OCI-M1 (cell line): Measurements from ENCODE around the gene FAM20A.
"Not testable (repeated sequence)": the region's sequence is repeated elsewhere in the genome, so short reads cannot be mapped to it uniquely, and the experiment has no call there.

Experiments
- DNase-seq: peaks from one replicate; lab custom pipeline; 2025; lab: John Stamatoyannopoulos, UW

The FAM20A gene

DNA sequence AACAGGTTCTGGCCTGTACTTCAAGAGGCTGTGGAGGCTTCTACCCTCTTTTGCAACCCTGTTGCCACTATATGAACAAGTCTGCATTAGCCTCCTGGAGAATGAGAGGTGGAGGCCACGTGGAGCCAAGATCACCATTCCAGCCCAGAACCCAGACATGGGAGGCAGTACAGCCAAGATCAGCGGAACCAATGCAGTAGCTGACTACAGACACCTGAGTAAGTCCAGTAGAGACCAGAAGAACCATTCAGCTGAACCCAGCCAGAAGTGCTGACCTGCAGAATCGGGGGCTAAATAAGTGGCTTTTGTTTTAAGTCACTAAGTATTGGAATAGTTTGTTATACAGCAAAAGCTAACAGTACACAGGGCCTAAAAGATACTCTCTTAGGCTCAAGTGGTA lies 12.1 kb downstream of the FAM20A start:
- DNase-seq = no peak

DNA sequence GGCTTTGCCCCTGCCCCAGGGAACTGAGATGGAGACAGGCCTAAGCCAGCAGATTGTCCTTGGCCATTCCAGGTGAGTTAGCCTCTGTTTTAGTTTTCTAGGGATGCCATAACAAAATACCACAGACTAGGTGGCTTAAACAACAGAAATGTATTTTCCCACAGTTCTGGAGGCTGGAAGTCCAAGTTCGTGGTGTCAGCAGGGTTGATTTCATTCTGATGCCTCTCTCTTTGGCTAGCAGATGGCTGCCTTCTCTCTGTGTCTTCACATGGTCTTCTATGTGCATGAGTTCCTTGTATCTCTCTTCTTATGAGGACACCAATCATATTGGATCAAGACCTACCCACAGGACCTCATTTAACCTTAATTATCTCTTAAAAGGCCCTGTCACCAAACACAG lies 12.8 kb downstream of the FAM20A start:
- no peak for DNase-seq

GRCh38 chr17:68587847-68588246 lies 13.3 kb downstream of the FAM20A start:
- no peak for DNase-seq

DNA sequence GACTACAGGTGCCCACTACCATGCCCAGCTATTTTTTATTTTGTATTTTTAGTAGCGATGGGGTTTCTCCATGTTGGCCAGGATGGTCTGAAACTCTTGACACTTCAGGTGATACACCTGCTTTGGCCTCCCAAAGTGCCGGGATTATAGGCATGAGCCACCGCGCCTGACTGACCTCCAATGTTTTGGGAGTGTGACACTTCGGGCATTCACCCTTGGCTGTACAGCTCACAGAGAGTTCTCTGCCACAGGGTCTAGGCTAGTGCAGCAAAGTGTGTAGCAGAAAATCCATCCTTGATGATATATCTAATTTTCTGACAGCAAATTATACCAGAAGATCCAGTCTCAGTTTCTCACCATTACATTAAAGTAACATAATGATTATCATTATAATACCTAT lies 14.1 kb downstream of the FAM20A start:
- no peak for DNase-seq

DNA sequence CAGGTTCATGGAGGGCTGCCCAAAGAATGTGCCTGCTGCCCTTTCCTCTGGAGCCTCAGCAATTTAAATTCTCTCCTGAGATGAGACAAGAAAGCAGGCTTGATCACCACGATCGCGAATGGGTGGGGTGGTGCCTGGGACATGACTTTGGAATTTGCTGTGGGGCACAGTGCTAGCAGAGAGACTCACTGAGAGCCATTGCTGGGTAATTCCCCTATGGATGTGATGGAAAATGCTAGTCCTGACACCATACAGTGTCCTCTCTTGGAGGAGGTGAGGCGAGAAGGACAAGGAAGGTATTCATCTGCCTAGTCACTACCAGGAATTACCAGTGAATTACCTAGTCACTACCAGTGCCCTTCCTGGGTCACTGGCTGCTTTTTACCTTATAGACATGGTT lies 15.5 kb downstream of the FAM20A start:
- no peak for DNase-seq

GRCh38 chr17:68584581-68585303 lies 16.4 kb downstream of the FAM20A start:
- no peak for DNase-seq

- DNase-seq = not testable (repeated sequence)
Measured at GRCh38 chr17:68582867-68583266, 18.3 kb downstream of the FAM20A start.

DNA sequence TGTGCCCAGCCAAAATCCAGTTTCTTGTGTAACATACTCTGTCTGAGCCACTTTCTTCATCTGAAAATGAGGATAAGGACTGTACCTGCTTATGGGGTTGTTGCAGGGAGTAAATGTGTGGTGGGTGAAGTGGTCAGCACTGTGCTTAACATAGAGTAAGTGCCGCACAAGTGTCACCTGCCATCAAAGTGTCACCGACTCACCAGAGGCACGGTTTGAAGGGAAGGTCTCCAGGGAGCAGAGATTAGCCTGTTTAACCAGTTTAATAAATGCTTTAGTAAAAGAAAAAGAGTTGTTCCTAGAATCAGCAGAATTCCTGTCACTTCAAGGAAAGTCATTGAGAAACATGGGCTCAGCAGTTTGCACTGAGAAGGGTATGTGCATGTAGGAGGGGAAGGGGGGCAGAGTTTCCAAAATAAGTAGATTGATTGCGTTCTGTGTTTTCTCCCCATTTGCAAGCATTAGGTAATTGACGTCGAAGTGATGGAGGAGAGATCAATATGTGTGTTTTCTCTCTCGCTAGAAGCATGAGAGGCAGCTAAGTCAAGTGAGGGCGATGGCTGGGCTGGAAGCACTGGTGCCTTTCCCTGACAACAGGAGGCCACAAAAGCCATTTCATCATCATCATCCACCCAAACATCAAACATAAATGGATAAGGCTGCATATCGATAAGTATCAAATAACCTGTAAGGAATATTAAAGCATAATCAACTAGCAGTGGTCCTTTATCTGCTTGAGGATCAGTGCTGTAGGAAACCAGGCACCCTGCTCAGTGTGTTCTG lies 19.1 kb downstream of the FAM20A start:
- DNase-seq = no peak

GRCh38 chr17:68580236-68580770 lies 20.9 kb downstream of the FAM20A start:
- DNase-seq = peak; percentile 30

GRCh38 chr17:68579194-68579927 lies 21.8 kb downstream of the FAM20A start:
- DNase-seq = no peak

- no peak for DNase-seq
Measured at GRCh38 chr17:68578236-68578635, 22.9 kb downstream of the FAM20A start.

DNA sequence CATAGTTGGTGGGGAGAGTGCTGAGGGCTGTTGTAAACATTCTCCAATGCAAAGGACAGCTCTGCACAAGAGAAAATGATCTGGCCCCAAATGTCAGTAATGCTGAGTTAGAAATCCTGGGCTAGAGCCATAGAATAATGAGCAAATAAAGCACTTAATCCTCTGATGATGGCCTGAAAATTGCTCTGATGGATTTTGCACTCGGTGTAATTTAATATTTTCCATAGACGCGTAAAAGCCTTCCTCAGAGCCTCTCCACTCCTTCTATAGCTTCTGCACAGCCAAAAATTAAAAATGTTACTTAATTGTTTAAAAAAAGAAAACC lies 23.7 kb downstream of the FAM20A start:
- DNase-seq = no peak

DNA sequence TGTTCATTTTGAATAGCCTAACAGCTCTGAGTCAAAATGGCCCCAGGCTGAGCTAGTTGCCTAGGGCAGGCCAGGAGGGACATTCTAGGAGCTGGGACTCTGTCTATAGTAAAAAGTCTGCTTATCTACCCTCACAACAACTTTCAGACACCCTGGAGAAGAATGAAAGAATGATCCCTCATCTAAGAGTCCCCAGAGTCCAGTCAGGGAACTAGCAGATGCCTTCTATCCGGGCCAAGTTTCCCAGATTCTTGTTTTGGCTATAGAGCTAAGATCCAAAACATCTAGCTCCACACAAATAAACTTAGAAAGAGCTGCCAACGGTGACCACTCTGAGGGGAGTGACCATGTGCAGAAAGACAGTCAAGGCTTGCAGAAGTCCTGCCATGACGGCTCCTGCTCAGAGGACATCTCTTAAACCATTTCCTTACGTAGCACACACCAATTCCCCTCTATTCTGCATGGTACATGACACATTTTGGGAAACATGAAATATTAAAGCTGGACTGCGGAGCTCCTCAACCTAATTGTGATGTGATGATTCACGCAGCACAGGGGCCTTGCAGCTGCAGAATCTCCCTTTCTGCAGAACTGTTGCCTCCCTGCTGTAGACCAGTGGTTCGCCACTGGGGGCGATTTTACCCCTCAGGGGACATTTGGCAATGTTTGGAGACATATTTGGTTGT lies 24.2 kb downstream of the FAM20A start:
- no peak for DNase-seq

- DNase-seq = no peak
Measured at GRCh38 chr17:68576137-68576536, 25.0 kb downstream of the FAM20A start.

DNA sequence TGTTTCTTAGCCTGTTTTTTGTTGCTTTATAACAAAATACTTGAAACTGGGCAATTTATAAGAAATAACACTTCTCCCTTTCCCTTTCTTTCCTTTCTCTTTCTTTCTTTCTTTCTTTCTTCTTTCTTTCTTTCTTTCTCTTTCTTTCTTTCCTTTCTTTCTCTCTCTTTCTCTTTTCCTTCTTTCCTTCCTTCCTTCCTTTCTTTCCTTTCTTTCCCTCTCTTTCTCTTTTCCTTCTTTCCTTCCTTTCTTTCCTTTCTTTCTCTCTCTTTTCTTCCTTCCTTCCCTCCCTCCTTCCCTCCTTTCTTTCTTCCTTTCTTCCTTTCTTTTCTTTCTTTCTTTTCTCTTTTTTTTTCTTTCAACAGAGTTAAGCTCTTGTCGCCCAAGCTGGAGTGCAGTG lies 27.8 kb downstream of the FAM20A start:
- DNase-seq = no peak

DNA sequence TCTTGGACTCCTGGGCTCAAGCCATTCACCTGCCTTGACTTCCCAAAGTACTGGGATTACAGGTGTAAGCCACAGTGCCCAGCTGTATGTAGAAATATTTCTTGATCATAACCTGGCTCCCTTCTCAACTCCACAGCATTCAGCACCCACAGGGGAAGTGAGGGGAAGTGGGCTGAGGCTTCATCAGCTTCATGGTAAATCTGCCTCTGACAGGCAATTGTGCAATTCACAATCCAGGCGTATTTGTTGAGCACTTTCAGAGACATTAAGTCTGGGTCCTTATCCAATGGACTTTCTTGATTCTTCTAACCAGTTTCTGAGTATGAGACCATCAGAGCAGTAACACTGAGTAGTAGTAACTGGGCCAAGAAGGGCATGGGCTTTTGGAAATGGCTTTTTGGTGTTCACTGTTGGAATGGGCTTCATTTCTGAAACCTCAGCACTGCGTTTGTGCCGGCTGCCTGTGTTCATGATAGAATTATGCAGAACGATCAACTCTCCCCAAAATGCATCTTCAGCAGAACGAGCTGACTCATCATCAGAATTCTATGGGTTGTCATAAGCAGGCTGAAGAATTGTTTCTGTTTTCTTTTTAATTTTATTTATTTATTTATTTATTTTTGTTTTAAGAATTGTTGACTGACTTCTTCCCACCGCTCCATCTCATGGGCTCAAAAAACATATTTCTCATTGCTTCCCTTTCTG lies 28.9 kb downstream of the FAM20A start:
- no peak for DNase-seq

DNA sequence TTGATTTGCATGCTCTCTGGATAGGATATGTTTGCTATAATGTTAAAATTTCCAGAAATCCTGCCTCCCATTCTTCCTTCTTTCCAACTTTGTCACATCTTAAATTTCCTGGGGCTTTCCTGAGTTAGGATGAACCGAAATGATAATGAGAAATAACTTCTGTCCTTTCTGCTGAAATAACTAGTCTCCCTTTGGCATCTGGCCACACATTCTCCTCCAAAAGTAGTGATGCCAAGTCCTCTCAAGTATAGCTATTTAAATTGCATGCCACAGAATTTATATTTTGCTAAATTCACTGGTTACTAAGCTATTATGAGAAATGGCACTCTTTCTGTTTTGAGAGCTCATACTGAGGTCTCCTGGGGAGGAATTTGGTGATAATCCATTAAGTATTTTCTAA lies 30.6 kb downstream of the FAM20A start:
- DNase-seq = no peak

GRCh38 chr17:68569346-68569745 lies 31.8 kb downstream of the FAM20A start:
- DNase-seq = no peak

DNA sequence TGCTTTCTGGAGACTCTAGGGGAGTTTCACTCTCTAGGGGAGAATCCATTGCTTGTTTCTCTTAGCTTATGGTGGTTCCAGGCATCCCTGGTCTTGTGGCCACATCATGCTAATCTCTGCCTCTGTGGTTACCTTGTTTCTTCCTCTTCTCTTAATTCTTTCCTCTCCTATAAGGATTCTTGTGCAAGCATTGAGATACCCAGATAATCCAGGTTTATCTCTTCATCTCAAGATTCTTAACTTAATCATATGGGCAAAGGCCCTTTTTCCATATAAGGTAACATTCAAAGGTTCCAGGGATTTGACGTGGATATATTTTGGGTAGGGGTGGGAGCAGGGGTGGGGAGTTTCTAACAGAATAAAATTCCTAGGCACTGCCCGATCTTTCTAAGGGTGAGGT lies 32.6 kb downstream of the FAM20A start:
- no peak for DNase-seq

- DNase-seq = no peak
Measured at GRCh38 chr17:68567581-68567980, 33.6 kb downstream of the FAM20A start.

DNA sequence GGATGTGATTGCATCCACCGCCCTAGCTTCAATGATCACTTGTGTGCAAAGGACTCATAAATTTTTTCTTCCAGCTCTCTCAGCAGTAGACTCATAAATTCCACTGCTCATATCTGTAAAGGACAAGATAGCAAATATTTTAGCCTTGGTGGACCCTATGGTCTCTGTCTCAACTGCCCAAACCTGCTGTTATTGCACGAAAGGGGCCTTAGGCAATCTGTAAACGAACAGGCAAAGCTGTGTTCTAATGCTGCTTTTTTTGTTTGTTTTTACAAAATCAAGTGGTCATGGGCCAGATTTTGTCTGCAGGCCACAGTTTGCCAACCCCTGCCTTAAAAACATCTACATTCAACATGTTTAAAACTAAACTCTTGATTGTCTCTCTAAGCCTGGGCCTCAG lies 34.1 kb downstream of the FAM20A start:
- DNase-seq = no peak

- no peak for DNase-seq
Measured at GRCh38 chr17:68566442-68566738, 34.8 kb downstream of the FAM20A start.
